Measurements from ENCODE around the gene GPR37L1. TPM values are rescaled to one million over a fixed set of nuclear protein-coding genes. Genes with fewer than 3 reads are reported as not detected.
A peak's percentile ranks its signal among the peaks of the same experiment; 100 is the strongest.

Gene GPR37L1
- total and polyA plus RNA-seq, 10 of the 15 experiments (the other 5 are each of a cell fraction or from before 2014, with no cell fraction given) = under 0.01 to 0.08 (median 0.02) TPM; not detected in 5

DNA sequence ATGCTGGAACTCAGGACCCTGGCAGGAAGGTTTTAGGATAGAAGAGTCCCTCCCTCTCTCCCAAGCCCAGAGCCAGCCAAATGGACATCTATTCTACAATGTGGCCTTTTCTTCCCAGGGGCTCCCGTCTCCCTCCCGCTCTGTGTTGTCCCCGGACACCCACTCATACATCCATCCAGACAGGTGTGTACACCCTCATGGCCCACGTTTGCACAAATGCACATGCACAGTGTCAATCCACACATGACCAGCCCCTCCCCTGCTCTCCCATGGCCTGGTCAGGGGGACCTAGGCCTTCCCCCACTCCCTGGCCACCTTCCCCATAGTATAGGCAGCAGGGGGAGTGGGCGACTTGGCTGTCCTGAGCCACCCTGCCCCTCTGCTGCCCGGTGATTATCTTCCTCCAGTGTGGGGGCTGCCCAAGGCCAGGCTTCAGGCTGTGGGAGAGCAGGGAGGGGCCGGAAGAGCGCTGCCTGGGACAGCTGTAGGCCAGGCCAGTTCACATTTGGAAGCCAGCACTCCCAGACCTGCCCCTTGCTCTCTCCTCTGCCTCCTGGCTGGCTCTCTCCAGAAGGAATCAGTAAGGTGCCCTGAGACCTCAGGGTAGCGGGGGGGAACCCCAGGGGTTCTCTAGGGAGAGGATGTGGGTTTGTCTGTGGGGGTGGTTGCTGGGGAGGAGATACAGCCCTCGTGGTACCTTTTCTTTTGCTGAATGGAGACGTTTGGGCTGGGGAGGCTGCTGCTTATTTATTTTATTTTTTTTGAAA lies 41.7 kb downstream of the GPR37L1 start (continued):
- TF ChIP-seq E2F4 (IDR thresholded peaks at IDR 0.05; ENCODE audit: low read depth, low read length) = no peak
- TF ChIP-seq, protein P1, sequence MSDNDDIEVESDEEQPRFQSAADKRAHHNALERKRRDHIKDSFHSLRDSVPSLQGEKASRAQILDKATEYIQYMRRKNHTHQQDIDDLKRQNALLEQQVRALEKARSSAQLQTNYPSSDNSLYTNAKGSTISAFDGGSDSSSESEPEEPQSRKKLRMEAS (IDR thresholded peaks at IDR 0.05; ENCODE audit: low read depth, low read length) = no peak
- TF ChIP-seq IRF5 (IDR thresholded peaks at IDR 0.05; ENCODE audit: borderline replicate concordance) = no peak
- no peak for TF ChIP-seq ESRRA (IDR thresholded peaks at IDR 0.05; ENCODE audit: low read length)
- TF ChIP-seq CBFB (IDR thresholded peaks at IDR 0.05; ENCODE audit: low read depth) = peak; percentile 83
- TF ChIP-seq IKZF2 (IDR thresholded peaks at IDR 0.05) = peak; percentile 82 to 84

DNA sequence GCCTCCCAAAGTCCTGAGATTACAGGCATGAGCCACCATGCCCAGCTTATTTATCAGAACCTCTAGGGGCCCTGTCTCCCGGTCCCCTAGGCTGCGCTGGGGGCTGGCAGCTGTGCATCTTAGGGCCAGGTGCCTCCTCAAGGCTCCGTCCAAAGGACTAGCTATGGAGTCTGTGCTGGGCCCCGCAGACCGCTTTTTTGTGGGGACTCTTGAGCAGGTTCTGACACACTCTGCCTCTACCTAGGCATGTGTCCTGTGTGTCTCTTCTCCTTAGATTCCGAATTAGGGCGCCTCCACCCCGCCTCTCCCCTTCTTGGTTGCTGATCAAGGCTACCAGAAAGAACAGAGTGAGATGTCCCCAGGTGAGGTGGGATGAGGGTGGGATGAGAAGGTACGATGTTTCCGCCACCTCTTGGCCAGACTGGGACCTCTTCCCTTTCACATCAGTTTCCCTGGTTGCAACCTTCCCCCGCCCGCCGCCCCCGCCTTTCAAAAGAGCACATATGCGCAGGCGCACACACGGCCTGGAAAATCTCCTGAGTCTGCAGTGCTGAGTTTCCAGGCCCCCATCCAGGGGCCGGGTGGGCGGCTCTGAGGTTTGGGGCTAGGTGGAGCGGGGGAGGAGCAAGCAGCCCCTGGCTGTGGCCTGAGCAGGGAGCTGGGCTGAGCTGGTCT lies 42.7 kb downstream of the GPR37L1 start:
- H3K27ac ChIP-seq (ENCODE audit: control insufficient read depth, insufficient read depth) = peak overlapping the region; percentile 29
- DNase-seq (ENCODE audit: low read depth, low spot score) = no peak
- TF ChIP-seq, protein P2, sequence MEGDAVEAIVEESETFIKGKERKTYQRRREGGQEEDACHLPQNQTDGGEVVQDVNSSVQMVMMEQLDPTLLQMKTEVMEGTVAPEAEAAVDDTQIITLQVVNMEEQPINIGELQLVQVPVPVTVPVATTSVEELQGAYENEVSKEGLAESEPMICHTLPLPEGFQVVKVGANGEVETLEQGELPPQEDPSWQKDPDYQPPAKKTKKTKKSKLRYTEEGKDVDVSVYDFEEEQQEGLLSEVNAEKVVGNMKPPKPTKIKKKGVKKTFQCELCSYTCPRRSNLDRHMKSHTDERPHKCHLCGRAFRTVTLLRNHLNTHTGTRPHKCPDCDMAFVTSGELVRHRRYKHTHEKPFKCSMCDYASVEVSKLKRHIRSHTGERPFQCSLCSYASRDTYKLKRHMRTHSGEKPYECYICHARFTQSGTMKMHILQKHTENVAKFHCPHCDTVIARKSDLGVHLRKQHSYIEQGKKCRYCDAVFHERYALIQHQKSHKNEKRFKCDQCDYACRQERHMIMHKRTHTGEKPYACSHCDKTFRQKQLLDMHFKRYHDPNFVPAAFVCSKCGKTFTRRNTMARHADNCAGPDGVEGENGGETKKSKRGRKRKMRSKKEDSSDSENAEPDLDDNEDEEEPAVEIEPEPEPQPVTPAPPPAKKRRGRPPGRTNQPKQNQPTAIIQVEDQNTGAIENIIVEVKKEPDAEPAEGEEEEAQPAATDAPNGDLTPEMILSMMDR (IDR thresholded peaks at IDR 0.05 in 2 of 3, conservative IDR thresholded peaks at IDR 0.05 in 1 of 3; ENCODE audit: control insufficient read depth in 2 of 3, extremely low read depth in 1 of 3, insufficient read depth in 1 of 3, low read depth in 3 of 3, low read length in 3 of 3) = peak in 1 of 3 experiments; percentile 25; a peak in 1 of 6 replicates
- TF ChIP-seq ZNF274 (IDR thresholded peaks at IDR 0.05; ENCODE audit: insufficient read depth, insufficient read length) = no peak
- no peak for TF ChIP-seq BCLAF1 (IDR thresholded peaks at IDR 0.05)
- TF ChIP-seq NBN (IDR thresholded peaks at IDR 0.05) = no peak
- TF ChIP-seq SMC3 (IDR thresholded peaks at IDR 0.05; ENCODE audit: borderline replicate concordance, low read length) = no peak
- TF ChIP-seq IKZF2 (IDR thresholded peaks at IDR 0.05) = peak in 1 of 2 experiments; percentile 19; a peak in 2 of 4 replicates

More for the DNA sequence above, 42.7 kb downstream of the GPR37L1 start:
- BruUV-seq (replicated peaks) = no TSS peak
- Histone ChIP-seq H3K36me3 (ENCODE audit: control insufficient read depth in 2 of 2, insufficient read depth in 2 of 2, low read length in 1 of 2) (no peaks in the 10 kb centered on the region), H3K4me1 (ENCODE audit: control insufficient read depth, insufficient read depth, low read length) (peaks cover 54% of the 10 kb centered on the region), H3K79me2 (ENCODE audit: control insufficient read depth, insufficient read depth, low read length) (peaks cover 11% of the 10 kb centered on the region), H3K4me3 (peak overlapping the region; percentile 26; the same call in 1 of the 2 replicates), H2AFZ (ENCODE audit: control insufficient read depth, low read depth, low read length) (no peak overlapping the region), H4K20me1 (ENCODE audit: control insufficient read depth, insufficient read depth) (no peaks in the 10 kb centered on the region), H3K4me2 (ENCODE audit: control insufficient read depth, insufficient read depth) (peak overlapping the region; percentile 71), H3K9me3 (replicated peaks; ENCODE audit: control insufficient read depth, insufficient read depth, low read length) (no peaks in the 10 kb centered on the region), H3K27me3 (replicated peaks in 1 of 2; ENCODE audit: control insufficient read depth in 2 of 2, insufficient read depth in 2 of 2, low read length in 1 of 2) (no peaks in the 10 kb centered on the region), H3K9ac (ENCODE audit: control insufficient read depth, insufficient read depth, low read length) (peak overlapping the region; percentile 24; the same call in 1 of the 2 replicates)
- no peak for FAIRE-seq
- ChIA-PET SMC1A (ENCODE audit: uncharacterized antibody, unreplicated experiment) (interaction anchor here (0.8 to 2.4 kb wide), 9 partner anchors 10 to 157 kb away, joined by 3 to 21 read pairs (median 3); no protein-coding TSS in a partner anchor), RAD21 (ENCODE audit: unreplicated experiment) (interaction anchor here (0.7 to 2.4 kb wide), 6 partner anchors 9 to 165 kb away, joined by 3 to 12 read pairs (median 4); no protein-coding TSS in a partner anchor), CTCF (interaction anchor here (1.1 to 9.2 kb wide), 7 partner anchors 10 to 151 kb away, joined by 3 to 171 read pairs (median 9); partner anchors contain the start of gene LGR6), POLR2A (interaction anchor here (0.7 to 1.3 kb wide), 4 partner anchors 10 to 176 kb away, joined by 3 to 5 read pairs (median 3); partner anchors contain the start of gene UBE2T)
- WGBS (ENCODE audit: insufficient coverage, insufficient replicate concordance, low lambda C conversion rate, missing lambda C conversion rate) = 75% methylated on average over 17 of the region's 20 CpGs
- in situ Hi-C loops (cut with MboI) = no loop called here
- intact Hi-C loops (cut with micrococcal nuclease; ENCODE audit: unreplicated experiment) = no loop called here
- ATAC-seq = peak; percentile 11
